GM19372 (cell line): ENCODE results near the gene C19orf81.
"Not testable (repeated sequence)": the region's sequence is repeated elsewhere in the genome, so short reads cannot be mapped to it uniquely, and the experiment has no call there.

Experiments used
- ATAC-seq: cut with Tn5 transposase; IDR thresholded peaks from one replicate; pipeline ENCODE4 v1.9.1; 2021; ENCODE audit warnings: mild to moderate bottlenecking, low read depth, moderate library complexity; ENCODE audit not compliant: unreplicated experiment

Gene C19orf81

DNA sequence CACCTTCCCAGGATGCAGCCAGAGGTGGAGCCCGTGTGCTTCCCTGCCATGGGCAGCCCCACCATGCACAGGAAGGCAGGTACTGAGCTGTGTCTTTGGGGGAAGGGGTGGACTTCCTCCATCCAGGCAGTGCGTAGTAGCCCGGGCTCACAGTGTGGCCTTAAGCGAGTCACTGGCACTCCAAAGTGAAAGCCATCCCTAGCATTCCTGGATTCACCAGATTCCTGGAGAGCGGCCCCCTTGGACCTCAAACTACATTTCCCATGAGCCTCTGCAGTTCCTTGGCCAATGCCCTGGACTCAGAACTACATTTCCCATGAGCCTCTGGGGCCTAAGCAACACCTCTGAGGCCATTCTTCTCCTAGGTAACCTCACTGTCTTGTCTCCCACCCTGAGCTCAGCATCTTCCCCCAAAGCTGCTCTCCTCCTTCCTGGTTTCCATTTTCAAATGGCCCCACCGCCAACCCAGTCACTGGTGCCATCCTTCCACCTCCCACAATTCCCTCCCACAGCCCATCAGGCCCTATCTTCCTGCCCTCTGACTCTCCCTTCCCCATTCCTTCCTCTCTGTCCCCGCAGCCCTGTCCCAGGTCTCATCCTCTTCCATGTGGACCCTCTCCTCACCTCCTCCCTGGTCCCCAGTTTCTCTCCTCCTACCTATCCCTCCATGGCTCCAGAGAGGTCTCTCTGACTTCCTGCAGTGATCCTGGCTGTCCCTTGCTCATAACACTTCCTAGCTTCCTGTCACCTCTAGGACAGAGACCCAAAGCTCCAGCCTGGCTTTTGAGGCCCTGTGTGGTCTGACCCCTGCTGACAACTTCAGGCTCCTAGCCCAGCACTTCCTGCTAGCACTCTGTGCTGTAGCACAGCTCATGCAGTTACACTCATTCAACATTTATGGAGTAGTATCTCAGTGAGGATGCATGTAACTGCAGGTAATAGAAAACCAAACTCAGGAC lies at the start of gene C19orf81:
TSS of gene C19orf81 (plus strand) at position 13 of the 959 bp plus-strand sequence. CDS start at position 13, 0 bp downstream.
- no peak for ATAC-seq

DNA sequence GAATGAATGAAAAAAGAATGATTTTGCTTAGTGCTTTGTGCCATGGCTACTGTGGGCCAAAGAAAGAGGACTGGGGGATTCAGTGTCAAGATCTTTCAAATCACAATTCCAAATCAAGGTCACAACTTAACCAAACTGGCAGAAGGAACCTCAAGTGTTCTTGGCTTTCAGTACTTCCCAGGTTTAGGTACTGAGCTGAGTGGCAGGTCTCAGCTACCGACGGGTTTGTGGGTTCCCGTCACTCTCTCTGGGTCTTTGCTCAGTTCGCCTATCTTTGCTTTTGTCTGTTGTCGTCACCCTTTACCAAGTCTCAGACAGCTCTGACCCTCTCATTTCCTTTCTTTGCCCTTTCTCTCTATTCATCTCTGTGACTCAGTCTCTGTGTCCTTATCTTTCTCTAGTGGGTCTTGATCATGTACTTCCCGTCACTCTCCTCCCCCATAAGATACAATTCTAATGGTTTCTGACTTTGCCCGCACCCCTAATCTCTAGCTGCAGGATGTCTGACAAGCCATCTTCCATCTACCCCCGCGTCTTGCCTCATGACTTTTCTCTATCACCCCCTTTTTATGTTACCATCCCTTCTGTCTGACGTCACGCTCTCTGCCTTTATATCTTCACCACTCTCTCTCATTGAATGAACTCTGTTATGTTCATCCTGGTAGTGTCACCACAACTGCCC lies 47.7 kb upstream of the C19orf81 start:
- ATAC-seq: no peak

DNA sequence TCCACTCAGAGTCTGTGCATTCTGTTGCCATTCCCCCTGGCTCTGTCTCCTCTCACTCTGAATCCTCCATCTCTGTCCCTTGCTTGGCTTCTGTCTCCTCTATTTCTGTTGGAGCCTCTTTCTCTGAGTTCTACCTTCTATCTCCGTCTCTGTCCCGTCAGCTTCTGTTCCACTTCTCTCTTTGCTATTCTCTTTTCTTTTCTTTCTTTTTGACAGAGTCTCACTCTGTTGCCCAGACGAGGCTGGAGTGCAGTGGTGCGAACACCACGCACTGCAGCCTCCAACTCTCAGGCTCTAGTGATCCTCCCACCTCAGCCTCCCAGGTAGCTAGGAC lies 47.2 kb upstream of the C19orf81 start:
- ATAC-seq: no peak

DNA sequence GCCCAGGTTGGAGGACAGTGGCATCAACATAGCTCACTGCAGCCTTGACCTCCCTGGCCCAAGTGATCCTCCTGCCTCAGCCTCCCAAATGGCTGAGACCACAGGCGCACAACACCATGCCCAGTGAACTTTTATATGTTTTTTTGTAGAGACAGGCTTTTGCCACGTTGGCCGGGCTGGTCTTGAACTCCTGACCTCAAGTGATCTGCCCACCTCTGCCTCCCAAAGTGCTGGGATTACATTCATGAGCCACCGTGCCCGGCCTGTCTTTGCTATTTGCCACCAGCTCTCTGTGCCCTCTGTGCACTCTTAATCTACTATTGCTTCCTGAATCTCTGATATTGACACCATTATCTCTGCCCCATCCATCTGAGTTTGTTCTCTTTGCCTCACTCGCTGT lies 46.7 kb upstream of the C19orf81 start:
- ATAC-seq: no peak

DNA sequence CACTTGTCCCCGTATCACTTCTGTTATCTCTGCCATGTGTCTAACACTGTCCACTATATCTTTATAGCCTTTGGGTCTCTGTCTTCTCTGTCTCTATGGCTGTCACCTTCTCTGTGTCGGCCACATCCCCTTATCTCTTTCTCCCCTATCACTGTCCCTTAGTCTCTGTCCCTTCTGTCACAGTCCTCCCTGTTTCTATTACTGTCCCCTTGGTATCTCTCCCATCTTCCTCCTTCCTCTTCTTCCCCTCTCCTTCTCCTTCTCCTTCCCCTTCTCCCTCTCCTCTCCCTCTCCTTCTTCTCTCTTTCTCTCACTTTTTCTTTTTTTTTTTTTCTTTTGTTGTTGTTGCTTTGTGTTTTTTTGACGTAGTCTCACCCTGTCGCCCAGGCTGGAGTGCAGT lies 46.3 kb upstream of the C19orf81 start:
- ATAC-seq: no peak

DNA sequence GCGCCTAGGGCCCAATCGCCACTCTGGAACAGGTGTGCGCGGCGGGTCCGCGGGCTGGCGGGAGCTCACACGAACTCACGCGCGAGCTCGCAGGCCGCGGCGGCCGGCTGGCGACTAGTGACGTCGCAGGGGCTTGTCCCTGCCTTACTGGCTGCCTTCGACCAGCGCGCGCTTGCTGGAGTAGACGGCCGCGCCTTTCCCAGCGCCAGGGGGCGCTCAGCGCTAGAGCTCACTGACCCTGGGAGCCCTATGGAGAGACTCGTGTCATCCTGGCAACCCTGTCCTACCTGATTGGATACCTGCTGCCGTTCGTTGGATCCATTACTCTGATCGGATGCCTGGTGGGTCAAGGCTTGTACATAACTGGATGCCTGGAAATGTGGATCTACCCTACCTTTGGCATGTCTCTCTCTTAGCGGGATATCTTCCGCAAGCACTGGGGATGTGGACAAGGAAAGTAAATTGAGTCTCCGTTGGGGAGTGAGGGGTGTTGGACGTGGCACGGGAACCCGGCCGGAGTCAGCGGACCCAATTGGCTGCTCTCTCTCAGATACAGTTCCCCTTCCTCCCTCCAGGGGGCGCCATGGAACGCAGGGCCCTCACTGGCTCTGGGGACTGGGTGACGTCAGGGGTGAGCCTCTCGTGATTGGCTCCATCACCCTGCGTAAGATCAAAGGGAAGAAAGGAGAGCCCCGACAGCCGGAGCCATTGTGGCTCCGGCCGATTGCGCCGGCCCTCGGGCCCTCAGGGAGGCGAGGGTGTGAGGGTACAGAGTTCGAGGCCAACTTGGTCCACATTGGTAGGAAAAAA lies 44.8 kb upstream of the C19orf81 start:
- not testable (repeated sequence) for ATAC-seq

DNA sequence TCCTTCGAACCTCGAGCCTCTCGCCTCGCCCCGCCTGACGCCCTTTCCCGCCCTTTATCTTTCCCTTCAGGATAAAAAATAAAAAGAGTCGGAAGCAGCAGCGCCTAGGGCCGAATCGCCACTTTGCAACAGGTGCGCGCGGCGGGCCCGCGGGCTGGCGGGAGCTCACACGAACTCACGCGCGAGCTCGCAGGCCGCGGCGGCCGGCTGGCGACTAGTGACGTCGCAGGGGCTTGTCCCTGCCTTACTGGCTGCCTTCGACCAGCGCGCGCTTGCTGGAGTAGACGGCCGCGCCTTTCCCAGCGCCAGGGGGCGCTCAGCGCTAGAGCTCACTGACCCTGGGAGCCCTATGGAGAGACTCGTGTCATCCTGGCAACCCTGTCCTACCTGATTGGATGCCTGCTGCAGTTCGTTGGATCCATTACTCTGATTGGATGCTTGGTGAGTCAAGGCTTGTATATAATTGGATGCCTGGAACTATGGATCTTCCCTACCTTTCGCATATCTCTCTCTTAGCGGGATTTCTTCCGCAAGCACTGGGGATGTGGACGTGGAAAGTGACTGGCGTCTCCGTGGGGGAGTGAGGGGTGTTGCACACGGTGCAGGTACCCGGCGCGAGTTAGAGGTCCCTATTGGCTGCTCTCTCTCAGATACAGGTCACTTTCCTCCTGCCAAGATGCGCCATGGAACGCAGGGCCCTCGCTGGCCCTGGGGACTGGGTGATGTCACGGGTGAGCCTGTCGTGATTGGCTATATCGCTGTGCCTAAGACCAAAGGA lies 43.0 kb upstream of the C19orf81 start:
- ATAC-seq: not testable (repeated sequence)

DNA sequence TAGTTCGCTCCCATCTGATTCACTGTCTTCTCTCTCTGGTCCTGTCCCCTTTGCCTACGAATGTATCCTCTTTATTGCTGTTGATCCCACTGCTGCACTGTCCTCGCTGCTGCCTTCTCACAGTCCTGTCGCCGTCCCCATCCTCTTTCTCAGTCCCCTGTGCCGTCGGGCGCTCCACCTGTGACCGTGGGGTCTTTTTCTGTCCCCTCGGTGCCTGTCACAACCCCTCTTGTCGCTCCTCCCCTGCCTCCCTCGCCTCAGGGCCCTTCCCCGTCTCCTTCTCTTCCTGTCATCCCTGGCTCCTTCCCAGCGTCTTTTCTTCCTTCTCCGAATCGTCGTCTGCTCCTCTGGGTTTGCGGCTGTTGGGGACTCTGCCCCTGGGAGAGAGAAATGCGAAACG lies 41.9 kb upstream of the C19orf81 start:
- ATAC-seq: no peak

DNA sequence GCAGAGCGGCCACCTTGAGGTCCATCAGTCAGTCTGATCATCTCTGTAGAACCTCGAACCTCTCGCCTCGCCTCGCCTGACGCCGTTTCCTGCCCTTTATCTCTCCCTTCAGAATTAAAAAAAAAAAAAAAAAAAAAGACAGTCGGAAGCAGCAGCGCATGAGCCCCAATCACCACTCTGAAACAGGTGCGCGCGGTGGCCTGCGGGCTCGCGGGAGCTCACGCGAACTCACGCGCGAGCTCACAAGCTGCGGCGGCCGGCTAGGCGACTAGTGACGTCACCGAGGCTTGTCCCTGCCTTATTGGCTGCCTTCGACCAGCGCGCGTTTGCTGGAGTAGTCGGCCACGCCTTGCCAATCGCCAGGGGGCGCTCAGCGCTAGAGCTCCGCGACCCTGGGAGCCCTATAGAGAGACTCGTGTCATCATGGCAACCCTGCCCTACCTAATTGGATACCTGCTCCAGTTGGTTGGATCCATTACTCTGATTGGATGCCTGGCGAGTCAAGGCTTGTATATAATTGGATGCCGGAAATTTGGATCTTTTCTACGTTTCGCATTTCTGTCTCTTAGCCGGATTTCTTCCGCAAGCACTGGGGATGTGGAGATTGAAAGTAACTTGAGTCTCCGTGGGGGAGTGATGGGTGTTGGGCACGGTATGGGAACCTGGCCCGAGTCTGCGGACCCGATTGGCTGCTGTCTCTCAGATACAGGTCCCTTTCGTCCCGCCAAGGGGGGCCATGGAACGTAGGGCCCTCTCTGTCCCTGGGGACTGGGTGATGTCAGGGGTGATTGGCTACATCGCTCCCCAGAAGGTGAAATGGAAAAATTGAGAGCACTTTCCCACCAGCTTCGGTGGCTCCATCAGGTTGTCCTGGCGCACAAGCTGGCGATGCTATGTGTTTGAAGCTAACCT lies 41.1 kb upstream of the C19orf81 start:
- no peak for ATAC-seq

DNA sequence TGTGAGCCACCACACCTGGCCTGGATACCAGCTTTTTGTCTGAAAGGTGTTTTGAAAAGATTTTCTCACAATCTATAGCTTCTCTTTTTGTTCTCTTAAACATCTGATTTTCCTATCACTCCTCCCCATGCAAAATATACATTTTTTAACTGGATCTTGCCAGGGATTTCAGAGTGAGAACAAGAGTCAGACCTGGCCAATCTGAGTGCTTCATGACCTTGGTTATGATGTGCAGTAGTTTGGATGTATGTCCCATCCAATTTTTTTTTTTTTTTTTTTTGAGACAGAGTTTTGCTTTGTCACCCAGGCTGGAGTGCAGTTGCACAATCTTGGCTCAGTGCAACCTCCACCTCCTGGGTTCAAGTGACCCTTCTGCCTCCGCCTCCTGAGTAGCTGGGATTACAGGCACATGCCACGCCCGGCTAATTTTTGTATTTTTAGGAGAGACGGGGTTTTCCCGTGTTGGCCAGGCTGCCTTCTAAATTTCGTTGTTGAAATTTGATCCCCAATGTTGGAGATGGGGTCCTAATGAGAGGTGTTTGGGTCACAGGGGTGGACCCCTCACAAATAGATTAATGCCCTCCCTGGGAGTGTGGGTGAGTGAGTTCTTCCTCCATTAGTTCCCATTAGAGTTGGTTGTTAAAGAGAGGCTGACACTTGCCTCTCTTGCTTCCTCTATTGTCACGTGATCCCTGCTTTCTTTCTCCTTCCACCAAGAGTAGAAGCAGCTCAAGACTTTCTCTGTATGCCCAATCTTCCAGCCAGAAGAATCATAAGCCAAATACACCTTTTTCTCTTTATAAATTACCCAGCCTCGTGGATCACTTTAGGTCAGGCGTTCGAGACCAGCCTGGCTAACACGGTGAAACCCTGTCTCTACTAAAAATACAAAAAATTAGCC lies 36.5 kb upstream of the C19orf81 start:
- ATAC-seq: not testable (repeated sequence)

DNA sequence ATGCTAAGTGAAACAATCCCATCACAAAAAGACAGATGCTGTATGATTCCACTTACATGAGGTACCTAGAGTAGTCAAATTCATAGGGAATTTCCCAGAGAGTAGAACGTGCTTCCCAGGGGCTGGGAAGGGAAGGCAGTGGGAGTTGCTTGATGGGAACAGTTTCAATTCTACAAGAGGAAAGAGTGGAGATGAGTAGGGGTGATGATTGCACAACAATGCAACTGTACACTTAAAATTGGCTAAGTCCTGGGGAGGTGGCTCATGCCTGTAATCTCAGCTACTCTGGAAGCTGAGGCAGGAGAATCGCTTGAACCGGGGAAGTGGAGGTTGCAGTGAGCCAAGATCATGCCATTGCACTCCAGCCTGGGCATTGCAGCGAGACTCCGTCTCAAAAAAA lies 30.9 kb upstream of the C19orf81 start:
- ATAC-seq: not testable (repeated sequence)

DNA sequence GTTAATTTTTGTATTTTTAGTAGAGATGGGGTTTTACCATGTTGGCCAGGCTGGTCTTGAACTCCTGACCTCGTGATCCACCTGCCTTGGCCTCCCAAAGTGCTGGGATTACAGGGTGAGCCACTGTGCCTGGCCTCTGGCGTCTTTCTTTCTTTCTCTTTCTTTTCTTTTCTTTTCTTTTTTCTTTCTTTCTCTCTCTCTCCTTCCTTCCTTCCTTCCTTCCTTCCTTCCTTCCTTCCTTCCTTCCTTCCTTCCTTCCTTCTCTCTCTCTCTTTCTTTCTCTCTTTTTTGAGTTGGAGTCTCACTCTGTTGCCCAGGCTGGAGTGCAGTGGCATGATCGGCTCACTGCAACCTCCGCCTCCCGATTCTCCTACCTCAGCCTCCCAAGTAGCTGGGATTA lies 30.1 kb upstream of the C19orf81 start:
- ATAC-seq: not testable (repeated sequence)

DNA sequence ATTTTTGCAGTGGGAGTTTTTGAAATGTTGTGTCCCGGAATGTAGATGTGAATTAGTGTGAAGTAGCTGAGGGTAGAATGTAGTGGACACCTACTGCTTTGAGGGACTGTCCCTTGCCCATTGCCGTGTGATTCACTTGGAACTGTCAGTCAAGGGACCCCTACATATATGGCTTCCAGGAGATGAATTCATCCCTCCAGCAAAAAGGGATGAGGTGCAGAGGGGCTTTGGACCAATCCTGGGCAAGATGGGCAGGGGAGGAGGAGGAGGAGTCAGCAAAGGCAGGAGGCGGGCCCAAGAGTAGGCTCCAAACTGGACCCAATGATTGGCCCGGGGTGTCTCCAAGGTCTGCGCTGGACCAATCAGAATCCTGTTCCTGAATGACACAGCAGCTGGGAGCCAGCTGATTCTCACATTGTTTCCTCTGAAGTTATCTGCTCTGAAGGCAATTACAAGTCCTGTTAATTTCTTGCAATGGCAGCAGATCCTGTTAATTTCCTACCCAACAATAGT lies 28.8 kb upstream of the C19orf81 start:
- not testable (repeated sequence) for ATAC-seq

DNA sequence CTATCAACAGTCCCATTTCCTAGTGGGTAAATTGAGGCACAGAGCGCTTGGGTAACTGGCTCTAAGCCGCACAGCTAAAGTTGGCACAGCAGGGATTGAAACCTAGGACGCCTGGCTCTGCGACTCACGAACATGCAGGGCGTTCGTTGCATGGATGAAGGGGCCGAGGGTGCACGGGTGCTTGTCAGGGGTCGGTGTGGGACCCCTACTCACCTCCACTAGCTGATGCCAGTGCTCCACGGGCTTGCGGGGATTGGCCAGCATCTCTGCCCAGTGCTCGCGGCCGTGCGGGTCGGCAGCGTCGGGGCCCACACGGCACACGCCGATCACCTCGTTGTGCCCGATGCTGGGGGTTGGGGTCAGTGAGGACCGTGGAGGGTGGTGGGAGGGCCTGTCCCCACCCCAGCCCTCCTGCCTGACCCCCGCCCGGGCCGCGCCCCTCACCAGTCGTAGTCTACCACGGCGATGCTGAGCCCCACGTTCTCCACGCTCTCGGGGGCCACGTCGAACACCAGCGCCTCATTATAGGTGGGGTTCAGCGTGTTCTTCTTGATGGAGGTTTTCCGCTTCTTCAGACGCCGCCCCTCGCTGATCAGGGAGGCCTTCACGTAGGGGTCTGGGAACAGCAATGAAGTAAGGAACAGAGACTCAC lies 24.2 kb upstream of the C19orf81 start:
- ATAC-seq: no peak

DNA sequence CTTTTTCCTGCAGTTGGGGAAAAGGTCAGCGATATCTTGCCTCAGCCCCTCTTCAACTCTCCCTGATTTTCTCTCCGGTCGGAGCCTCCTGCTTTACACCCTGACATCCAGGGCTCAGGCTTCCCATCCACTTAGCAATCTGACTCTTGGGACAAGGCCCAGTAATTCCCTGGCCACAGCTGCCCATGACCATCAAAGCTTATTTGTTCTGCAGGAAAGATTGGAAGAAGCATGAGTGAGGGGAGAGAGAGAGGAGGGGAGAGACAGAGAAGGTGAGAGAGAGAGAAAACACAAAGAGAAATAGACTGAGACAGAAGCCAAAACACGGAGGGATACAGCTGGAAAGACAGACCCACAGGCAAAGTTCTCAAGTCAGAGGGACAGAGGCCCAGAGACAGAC lies 23.2 kb upstream of the C19orf81 start:
- no peak for ATAC-seq

DNA sequence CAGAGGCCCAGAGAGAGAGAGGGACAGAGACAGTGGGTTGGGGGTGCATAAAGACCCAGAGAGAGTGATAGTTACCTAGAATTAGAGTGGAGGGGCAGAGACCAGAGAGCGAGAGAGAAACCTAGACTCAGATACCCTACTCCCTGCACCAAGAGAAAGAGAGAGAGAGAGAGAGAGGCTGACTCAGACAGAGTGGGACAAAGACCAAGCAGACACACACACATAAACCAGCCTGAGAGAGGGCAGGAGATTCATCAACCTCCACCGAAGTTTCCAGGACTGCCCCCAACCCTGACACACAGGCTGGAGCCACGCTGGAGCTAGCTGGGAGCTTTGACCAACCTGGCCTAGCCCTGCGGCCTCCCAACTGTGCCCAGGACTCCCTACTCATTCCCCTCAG lies 22.4 kb upstream of the C19orf81 start:
- no peak for ATAC-seq

DNA sequence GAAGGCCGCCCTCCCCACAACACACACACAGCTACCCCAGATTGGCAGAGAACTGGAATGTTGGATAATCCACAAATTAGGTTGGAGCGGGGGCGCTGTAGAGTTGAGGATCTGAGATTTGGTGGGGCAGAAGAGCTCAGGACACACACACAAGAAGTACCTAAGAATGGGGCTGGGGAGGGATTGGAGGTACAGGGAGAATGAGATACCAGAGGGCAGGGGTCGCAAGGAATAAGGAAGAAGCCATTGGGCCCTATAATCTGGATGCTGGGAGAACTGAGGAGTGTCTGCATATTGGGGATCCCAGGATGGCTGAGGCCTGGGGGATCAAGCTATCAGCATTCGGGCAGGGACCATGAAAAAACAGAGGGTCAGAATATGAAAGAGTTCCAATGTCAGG lies 21.1 kb upstream of the C19orf81 start:
- ATAC-seq: no peak
